ENCODE measurements around the gene SLC37A3.

DNA sequence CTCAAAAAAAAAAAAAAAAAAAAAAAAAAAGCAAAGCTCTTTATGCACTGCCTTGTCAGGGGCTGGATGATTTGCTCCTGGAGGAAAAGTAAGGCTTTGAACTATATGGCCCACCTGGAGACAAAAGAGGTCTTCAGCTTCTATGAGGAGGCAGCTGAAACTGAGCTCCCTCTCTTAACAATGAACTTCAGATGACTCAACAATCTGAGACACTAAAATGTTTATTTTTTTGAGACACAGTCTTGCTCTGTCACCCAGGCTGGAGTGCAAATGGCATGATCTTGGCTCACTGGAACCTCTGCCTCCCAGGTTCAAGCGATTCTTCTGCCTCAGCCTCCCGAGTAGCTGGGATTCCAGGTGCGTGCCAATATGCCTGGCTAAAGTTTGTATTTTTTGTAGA is 42.3 kb upstream of the SLC37A3 start:
- TF ChIP-seq, protein P1, sequence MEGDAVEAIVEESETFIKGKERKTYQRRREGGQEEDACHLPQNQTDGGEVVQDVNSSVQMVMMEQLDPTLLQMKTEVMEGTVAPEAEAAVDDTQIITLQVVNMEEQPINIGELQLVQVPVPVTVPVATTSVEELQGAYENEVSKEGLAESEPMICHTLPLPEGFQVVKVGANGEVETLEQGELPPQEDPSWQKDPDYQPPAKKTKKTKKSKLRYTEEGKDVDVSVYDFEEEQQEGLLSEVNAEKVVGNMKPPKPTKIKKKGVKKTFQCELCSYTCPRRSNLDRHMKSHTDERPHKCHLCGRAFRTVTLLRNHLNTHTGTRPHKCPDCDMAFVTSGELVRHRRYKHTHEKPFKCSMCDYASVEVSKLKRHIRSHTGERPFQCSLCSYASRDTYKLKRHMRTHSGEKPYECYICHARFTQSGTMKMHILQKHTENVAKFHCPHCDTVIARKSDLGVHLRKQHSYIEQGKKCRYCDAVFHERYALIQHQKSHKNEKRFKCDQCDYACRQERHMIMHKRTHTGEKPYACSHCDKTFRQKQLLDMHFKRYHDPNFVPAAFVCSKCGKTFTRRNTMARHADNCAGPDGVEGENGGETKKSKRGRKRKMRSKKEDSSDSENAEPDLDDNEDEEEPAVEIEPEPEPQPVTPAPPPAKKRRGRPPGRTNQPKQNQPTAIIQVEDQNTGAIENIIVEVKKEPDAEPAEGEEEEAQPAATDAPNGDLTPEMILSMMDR (conservative IDR thresholded peaks at IDR 0.05; ENCODE audit: low read length) = no peak
- no peak for TF ChIP-seq EZH2phosphoT487 (IDR thresholded peaks at IDR 0.05; ENCODE audit: borderline replicate concordance)

Measured in Loucy (cell line).